ENCODE data around the gene RAB30.

Gene RAB30

GRCh38 chr11:82930229-82930628 lies 141.5 kb downstream of the RAB30 start:
- DNase-seq (ENCODE audit: low read depth in 1 of 2, low spot score in 1 of 2), result no peak
- TF ChIP-seq SPI1 (IDR thresholded peaks at IDR 0.05; ENCODE audit: borderline replicate concordance, low read depth), result no peak
- TF ChIP-seq GABPA (IDR thresholded peaks at IDR 0.05; ENCODE audit: low read depth), result no peak
- no peak for TF ChIP-seq POLR2AphosphoS5 (IDR thresholded peaks at IDR 0.05; ENCODE audit: low read depth)
- TF ChIP-seq, protein P1, sequence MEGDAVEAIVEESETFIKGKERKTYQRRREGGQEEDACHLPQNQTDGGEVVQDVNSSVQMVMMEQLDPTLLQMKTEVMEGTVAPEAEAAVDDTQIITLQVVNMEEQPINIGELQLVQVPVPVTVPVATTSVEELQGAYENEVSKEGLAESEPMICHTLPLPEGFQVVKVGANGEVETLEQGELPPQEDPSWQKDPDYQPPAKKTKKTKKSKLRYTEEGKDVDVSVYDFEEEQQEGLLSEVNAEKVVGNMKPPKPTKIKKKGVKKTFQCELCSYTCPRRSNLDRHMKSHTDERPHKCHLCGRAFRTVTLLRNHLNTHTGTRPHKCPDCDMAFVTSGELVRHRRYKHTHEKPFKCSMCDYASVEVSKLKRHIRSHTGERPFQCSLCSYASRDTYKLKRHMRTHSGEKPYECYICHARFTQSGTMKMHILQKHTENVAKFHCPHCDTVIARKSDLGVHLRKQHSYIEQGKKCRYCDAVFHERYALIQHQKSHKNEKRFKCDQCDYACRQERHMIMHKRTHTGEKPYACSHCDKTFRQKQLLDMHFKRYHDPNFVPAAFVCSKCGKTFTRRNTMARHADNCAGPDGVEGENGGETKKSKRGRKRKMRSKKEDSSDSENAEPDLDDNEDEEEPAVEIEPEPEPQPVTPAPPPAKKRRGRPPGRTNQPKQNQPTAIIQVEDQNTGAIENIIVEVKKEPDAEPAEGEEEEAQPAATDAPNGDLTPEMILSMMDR (IDR thresholded peaks at IDR 0.05; ENCODE audit: insufficient read depth, low read length), result no peak
- TF ChIP-seq, protein P2, sequence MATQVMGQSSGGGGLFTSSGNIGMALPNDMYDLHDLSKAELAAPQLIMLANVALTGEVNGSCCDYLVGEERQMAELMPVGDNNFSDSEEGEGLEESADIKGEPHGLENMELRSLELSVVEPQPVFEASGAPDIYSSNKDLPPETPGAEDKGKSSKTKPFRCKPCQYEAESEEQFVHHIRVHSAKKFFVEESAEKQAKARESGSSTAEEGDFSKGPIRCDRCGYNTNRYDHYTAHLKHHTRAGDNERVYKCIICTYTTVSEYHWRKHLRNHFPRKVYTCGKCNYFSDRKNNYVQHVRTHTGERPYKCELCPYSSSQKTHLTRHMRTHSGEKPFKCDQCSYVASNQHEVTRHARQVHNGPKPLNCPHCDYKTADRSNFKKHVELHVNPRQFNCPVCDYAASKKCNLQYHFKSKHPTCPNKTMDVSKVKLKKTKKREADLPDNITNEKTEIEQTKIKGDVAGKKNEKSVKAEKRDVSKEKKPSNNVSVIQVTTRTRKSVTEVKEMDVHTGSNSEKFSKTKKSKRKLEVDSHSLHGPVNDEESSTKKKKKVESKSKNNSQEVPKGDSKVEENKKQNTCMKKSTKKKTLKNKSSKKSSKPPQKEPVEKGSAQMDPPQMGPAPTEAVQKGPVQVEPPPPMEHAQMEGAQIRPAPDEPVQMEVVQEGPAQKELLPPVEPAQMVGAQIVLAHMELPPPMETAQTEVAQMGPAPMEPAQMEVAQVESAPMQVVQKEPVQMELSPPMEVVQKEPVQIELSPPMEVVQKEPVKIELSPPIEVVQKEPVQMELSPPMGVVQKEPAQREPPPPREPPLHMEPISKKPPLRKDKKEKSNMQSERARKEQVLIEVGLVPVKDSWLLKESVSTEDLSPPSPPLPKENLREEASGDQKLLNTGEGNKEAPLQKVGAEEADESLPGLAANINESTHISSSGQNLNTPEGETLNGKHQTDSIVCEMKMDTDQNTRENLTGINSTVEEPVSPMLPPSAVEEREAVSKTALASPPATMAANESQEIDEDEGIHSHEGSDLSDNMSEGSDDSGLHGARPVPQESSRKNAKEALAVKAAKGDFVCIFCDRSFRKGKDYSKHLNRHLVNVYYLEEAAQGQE (IDR thresholded peaks at IDR 0.05; ENCODE audit: insufficient replicate concordance, low read depth), result no peak
- H3K27ac ChIP-seq (replicated peaks), result no peak overlapping the region

DNA sequence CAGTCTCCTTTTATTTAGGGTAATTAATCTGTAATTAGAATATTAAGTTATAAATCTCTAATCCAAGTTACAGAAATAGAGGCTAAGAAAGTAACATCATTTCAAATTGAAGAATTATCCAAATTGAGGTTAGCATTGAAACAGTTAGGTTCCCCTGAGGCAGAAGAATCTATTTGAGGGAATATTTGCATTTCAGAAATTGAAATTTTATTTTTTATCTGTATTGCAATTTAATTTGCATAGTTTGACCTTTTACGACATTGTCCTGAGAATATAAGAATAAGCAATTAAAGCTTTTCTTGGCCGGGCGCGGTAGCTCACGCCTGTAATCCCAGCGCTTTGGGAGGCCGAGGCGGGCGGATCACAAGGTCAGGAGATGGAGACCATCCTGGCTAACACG lies 142.6 kb downstream of the RAB30 start:
- DNase-seq (ENCODE audit: low read depth in 1 of 2, low spot score in 1 of 2), result no peak
- TF ChIP-seq, protein P1 (IDR thresholded peaks at IDR 0.05; ENCODE audit: insufficient read depth, low read length), result no peak
- TF ChIP-seq GABPA (IDR thresholded peaks at IDR 0.05; ENCODE audit: low read depth), result no peak
- no peak overlapping the region for H3K4me3 ChIP-seq (replicated peaks; ENCODE audit: insufficient read depth, low read length)
- no peak overlapping the region for H3K27ac ChIP-seq (replicated peaks)
- no peaks in the 10 kb centered on the region for H3K27me3 ChIP-seq (ENCODE audit: insufficient read depth, poor library complexity, severe bottlenecking)

More at GRCh38 chr11:82930229-82930628, 141.5 kb downstream of the RAB30 start:
- H3K27me3 ChIP-seq (ENCODE audit: insufficient read depth, poor library complexity, severe bottlenecking), result no peaks in the 10 kb centered on the region
- no peak overlapping the region for H3K4me3 ChIP-seq (replicated peaks; ENCODE audit: insufficient read depth, low read length)

DNA sequence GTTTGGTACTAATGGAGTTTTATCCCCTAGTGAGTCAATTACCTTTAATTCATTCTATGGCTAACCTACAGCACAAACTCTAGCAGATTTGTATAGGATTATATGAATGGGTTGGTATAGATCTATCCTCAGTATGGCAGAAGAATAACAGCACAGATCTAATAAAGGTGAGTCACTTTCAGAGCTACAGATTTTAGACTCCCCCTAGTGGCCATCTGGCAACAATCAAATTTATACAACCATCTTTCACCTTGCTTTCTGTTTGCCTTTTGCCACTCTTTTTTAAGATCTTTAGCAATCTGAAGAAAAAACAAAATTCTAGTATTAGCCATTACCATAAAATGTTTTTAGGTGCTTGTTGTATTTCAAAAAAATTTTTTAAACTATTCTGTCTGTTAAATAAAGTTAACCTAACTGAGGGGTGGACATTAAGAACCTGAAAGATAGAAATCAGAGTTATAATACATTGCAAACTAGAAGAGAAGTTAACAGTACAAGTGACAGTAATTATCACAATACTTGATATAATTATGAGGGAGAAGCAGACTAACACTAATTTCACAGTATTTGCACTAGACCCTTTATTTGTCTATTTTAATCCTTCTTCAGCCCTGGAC lies 144.3 kb downstream of the RAB30 start:
- TF ChIP-seq, protein P2 (IDR thresholded peaks at IDR 0.05; ENCODE audit: insufficient replicate concordance, low read depth), result no peak
- TF ChIP-seq, protein P1 (IDR thresholded peaks at IDR 0.05; ENCODE audit: insufficient read depth, low read length), result peak; percentile 66
- peak; percentile 25 to 26 for DNase-seq (ENCODE audit: low read depth in 1 of 2, low spot score in 1 of 2)
- no peak overlapping the region for H3K27ac ChIP-seq (replicated peaks)

More for the DNA sequence above, 144.3 kb downstream of the RAB30 start:
- no peak overlapping the region for H3K4me3 ChIP-seq (replicated peaks; ENCODE audit: insufficient read depth, low read length)
- no peaks in the 10 kb centered on the region for H3K27me3 ChIP-seq (ENCODE audit: insufficient read depth, poor library complexity, severe bottlenecking)
